CD4-positive, alpha-beta T cell treated with Interleukin-12 subunit alpha and Interleukin-12 subunit beta, for 1 hour (primary cell): Measurements from ENCODE around the gene DBF4B.
A peak's percentile ranks its signal among the peaks of the same experiment; 100 is the strongest.

Experiments
- DNase-seq: peaks from one replicate; pipeline ENCODE4 v3.0.0-alpha.2; 2020

The DBF4B gene

DNA sequence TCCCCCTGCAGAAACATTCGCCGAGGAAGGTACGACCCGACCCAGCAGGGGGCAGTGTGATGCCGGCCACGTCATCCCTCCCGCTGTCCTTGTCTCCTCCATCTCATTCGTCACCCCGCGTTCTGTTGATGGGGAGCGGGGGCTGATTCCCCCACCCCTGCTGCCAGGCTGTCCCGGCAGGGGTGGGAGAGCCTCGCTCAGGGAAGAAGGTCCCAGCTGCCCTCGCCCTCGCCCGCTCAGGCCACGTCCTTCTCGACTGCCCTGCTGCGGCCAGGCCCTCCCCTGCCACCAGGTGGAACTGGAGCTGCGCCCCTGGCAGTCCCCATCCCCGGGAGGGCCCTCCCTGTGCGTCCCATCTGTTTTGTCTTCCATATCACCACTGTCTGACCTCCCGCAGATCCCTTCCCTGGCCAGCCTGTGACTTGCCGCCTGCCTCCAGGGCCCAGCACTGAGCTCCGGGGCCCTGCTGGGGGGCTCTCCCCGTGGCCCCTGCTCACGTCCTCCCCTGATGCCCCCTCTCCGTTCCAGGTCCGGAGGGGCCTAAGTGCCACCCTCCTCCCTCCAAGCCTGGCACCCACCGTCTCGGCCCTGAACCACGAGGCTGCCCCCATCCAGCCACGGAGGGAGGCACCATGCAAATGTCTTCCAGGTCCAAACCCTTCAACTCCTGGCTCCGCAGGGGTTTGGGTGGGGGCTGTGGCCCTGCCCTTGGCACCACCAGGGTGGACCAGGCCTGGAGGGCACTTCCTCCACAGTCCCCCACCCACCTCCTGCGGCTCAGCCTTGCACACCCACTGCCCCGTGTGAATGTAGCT, 71.0 kb downstream of the DBF4B start:
- DNase-seq, result peak; percentile 85

DNA sequence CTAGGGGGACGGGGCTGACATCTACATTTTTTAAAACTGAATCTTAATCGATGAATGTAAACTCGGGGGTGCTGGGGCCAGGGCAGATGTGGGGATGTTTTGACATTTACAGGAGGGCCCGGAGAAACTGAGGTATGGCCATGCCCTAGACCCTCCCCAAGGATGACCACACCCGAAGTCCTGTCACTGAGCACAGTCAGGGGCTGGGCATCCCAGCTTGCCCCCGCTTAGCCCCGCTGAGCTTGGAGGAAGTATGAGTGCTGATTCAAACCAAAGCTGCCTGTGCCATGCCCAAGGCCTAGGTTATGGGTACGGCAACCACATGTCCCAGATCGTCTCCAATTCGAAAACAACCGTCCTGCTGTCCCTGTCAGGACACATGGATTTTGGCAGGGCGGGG, 71.7 kb downstream of the DBF4B start:
- no peak for DNase-seq

GRCh38 chr17:44780845-44781480, 72.5 kb downstream of the DBF4B start:
- no peak for DNase-seq

- no peak for DNase-seq
Observed at GRCh38 chr17:44781551-44782325, 73.3 kb downstream of the DBF4B start.

- DNase-seq, result no peak
Observed at GRCh38 chr17:44782326-44782850, 73.9 kb downstream of the DBF4B start.

DNA sequence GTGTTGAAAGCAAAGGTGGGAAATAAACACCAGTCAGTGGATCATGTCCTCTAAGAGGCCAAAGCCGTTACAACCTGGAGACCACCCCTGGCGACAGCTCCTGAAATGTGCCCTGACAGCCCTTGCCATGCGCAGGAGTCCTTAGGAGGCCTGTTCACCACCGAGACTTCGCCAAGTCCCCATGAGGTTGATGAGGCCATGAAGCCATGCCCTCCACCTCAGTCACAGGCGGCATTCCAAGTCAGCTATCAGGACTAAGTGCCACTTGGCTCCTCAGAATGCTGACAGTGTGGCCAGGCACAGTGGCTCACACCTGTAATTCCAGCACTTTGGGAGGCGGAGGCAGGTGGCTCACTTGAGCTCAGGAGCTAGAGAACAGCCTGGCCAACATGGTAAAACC, 77.5 kb downstream of the DBF4B start:
- DNase-seq, result no peak

DNA sequence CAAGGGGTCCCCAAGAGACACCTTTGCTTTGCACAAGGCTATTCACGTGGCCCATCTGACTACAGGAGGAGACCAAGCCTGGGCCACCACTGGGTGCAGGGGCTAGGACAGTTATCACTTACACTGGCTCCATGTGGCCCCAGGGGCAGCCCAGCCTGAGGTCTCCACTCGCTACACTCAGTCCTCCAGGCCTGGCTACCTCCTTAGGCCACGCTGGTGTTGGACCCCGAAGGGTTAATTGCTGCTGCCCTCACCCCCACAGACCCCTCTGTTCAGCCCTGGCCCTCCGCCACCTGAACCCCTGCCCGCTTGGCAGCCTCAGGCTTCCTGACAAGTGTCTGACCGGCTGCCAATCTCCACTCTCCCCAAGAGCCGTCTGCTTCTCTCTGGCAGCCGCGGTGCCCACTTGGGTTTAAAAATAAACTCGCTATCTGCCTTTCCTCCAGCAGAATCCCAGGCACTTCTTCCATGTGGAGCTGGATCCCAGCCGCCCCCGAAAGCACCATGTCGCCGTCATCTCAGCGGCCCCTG, 78.2 kb downstream of the DBF4B start:
- DNase-seq, result no peak

- DNase-seq, result no peak
Observed at GRCh38 chr17:44787271-44787940, 78.9 kb downstream of the DBF4B start.

- DNase-seq, result no peak
Observed at GRCh38 chr17:44788139-44788538, 79.7 kb downstream of the DBF4B start.

DNA sequence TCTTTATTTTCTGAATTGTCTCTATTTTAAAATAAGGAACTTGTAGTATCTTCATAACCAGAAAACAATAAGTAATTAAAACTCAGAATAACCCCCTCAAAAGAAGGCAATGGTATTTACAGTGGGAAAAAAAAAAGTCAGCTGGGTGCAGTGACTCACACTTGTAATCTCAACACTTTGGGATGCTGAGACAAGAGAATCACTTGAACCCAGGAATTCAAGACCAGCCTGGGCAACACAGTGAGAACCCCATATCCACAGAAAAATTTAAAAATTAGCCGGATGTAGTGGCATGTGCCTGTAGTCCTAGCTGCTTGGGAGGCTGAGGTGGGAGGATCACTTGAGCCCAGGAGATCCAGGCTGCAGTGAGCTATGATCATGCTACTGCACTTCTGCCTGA, 83.8 kb downstream of the DBF4B start:
- no peak for DNase-seq

GRCh38 chr17:44793885-44794842, 85.7 kb downstream of the DBF4B start:
- DNase-seq, result no peak

GRCh38 chr17:44794851-44795413, 86.5 kb downstream of the DBF4B start:
- no peak for DNase-seq

- DNase-seq, result no peak
Observed at GRCh38 chr17:44795421-44795820, 87.0 kb downstream of the DBF4B start.

DNA sequence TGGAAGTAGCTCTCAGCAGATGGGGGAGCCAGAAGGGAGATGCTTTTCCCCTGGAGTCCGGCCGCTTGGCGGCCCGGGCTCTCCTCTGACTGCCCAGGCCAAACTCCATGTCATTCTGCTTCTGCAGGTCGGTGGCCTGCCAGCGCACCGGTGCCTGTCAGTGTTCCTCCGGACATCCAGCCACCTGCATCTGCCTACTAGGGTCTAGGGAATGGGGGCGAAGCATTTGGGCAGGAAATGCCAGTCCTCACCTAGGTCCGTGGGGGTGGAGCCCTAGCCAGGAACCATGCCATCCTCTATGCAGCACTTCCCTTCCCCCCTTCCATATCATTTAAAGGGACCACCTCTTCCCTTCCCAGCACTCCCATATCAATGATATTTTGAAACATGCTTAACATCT, 87.5 kb downstream of the DBF4B start:
- no peak for DNase-seq

GRCh38 chr17:44796731-44797130, 88.3 kb downstream of the DBF4B start:
- DNase-seq, result no peak

DNA sequence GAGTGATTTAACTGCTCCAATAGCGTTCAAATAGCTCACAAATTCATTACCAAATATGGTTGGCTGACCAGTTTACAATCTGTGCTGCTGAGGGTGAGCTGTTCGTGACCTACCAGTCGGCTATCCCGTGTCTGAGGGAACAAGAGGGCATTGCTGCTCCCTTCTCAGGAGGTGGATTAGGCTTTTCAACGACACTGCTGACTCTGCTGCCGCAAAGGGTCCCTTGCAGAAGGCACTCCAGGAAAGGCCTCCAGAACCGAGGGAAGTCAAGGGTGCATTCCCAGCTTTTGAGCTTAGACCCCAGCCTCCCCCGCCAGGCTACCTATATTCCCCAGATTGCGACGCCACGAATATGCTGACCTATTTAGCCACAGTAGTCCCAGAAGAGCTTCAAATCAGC, 89.3 kb downstream of the DBF4B start:
- no peak for DNase-seq

GRCh38 chr17:44798356-44798755, 89.9 kb downstream of the DBF4B start:
- DNase-seq, result no peak
